Gastrocnemius medialis (tissue), 4 donors: ENCODE data around the gene SUPT20H.
A peak's percentile ranks its signal among the peaks of the same experiment; 100 is the strongest.

Experiments used
- CTCF ChIP-seq, 5 experiments: fragments of 450-650 bp in 3 of 5; fragments of 200-600 bp in 2 of 5; sonication (generic) in 2 of 5; IDR thresholded peaks in 4 of 5; conservative IDR thresholded peaks in 1 of 5; 1 replicate in 4 of 5; 2 replicates in 1 of 5; pipeline ENCODE4 v1.5.1; 2016 to 2019; ENCODE audit warnings: antibody characterized with exemption in 5 of 5, mild to moderate bottlenecking in 3 of 5, moderate library complexity in 3 of 5
- POLR2A ChIP-seq, 2 donors: fragments of 450-650 bp; IDR thresholded peaks; one replicate each; pipeline ENCODE4 v1.6.1; 2017; ENCODE audit warnings: antibody characterized with exemption in 2 of 2, mild to moderate bottlenecking in 2 of 2, moderate library complexity in 2 of 2

DNA sequence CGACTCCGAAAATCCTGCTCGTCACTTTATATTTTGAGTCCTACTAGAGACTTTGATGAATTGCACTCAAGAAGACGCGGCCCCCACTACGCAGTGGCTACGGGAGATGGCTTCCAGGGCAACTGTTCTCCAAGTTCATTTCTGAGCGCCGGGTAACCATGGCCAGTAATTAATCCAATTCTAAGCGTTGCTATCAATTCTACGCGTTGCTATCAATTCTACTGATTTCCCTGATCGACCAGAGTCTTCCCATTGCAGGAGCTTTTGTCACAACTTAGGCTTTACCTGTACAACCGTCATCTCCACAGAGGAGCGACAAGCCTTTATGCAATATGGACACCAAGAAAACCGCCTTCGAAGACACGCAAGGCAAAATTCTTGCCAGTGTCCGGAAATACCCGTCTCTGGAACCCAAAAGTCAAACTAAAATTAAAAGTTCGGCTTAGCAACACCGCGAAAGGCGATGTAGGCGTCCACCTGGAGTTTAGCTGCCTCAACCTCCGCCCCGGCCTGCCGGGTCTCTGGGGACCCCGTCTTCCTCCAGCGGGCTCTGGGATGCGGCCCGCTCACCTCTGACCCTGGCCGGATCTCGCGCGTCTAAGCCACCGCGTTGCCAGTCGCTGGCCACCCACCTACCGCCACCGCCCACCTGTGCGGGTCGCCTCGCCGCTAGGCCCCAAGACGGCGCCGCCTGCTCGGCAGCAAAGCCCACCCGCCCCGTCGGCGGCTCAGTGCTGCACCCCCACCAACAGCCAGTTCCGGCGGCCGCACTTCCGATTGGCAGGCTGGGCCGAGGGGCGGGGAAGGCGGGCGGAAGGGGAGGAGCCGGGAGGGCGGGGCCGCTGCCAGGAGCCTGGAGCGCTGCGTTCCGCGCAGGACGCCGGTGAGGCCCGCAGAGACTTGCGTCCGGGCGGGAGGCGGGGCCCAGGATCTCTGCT lies at the start of gene SUPT20H:
- peak; percentile 66 to 79 for TF ChIP-seq POLR2A (IDR thresholded peaks at IDR 0.05)
- TF ChIP-seq CTCF (IDR thresholded peaks at IDR 0.05 in 4 of 5, conservative IDR thresholded peaks at IDR 0.05 in 1 of 5), result peak in 1 of 5 experiments; percentile 13
